Fibroblast of villous mesenchyme (primary cell): Measurements from ENCODE around the gene ERH. TPM values are rescaled to one million over a fixed set of nuclear protein-coding genes. Genes with fewer than 3 reads are reported as not detected.

Source experiments
- DNase-seq: peaks from one replicate; pipeline ENCODE4 v3.0.0-alpha.2; 2010; ENCODE audit warnings: low read depth
- H3K4me3 ChIP-seq: 2 replicates; pipeline ENCODE4 v1.5.1; 2011; ENCODE audit warnings: low read depth, mild to moderate bottlenecking, low read length
- CTCF ChIP-seq: IDR thresholded peaks from 2 replicates; pipeline ENCODE4 v1.5.1; 2012; ENCODE audit warnings: low read depth, mild to moderate bottlenecking, low read length; ENCODE audit not compliant: insufficient read depth
- total RNA-seq: library from RNA; depleted of rRNA; stranded (reverse); fragments of >200 nt; gene quantifications from 2 replicates; pipeline ENCODE4 v1.2.3, GENCODE V29; 2012

ERH gene
- total RNA-seq, 1 donor, result 121 TPM

- no peak for DNase-seq
- no peak overlapping the region for H3K4me3 ChIP-seq
- TF ChIP-seq CTCF, result no peak
Observed at GRCh38 chr14:69332782-69333395, 65.2 kb downstream of the ERH start.

DNA sequence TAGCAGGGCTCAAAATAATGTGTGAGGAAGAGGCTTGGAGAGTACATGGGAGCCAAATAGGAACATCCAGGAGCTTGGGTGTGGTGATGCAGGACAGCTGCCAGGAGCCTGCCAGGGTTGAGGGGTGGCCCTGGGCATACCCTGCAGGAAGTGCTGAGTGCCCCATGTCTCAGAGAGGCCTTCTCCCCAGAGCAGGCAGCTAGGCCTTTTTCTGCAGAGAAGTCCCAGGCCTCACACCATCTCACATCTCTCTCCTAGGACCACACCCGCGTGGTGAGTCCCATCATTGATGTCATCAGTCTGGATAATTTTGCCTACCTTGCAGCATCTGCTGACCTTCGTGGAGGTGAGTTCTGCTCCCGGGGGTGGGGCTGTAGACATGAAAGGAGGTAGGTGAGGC, 66.9 kb downstream of the ERH start:
- H3K4me3 ChIP-seq, result no peak overlapping the region
- no peak for TF ChIP-seq CTCF
- DNase-seq, result no peak

Other genes with a start within 250 kb of the ERH start
- gene DCAF5, start 245.2 kb downstream of the ERH start, total RNA-seq, result 24.2 and 30.0 TPM in 2 replicates
- gene EXD2, start 206.8 kb downstream of the ERH start, total RNA-seq, result 16.8 and 18.6 TPM in 2 replicates
- gene GALNT16, start 138.1 kb downstream of the ERH start, total RNA-seq, result under 0.01 TPM in 2 replicates
- 114 and 159 TPM in 2 replicates for gene SLC39A9, start 393 bp upstream of the ERH start, total RNA-seq
- gene PLEKHD1, start 86.4 kb upstream of the ERH start, total RNA-seq, result under 0.01 TPM in 1 of 2 replicates, not detected in the other
- gene CCDC177, start 176.6 kb upstream of the ERH start, total RNA-seq, result not detected in 2 replicates
- 11.9 and 12.5 TPM in 2 replicates for gene SUSD6, start 213.3 kb upstream of the ERH start, total RNA-seq